ENCODE results near the gene BEND6. TPM values are rescaled to one million over a fixed set of nuclear protein-coding genes. Genes with fewer than 3 reads are reported as not detected.

The BEND6 gene
- total RNA-seq, 1 experiment from 2014 or later = 0.58 TPM

DNA sequence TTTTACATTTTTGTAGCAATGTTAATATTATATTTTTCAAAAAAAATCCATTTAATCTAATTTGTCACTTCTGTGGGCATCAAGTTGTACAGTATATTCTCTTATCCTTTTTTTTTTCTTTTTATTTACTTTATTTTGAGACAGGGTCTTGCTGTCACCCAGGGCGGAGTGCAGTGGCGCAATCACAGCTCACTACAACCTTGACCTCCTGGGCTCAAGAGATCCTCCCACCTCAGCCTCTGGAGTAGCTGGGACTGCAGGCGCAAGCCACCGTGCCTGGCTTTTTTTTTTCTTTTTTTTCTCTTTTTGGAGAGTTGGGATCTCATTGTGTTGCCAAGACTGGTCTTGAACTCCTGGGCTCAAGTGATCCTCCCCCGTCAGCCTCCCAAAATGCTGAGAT lies 14.4 kb upstream of the BEND6 start:
- Histone ChIP-seq H3K27me3 (ENCODE audit: low read length) (no peaks in the 10 kb centered on the region), H4K20me1 (ENCODE audit: low read length) (no peaks in the 10 kb centered on the region), H3K79me2 (ENCODE audit: low read length) (0 out of 2 replicates have a peak, but pooled peaks cover 3% of the 10 kb centered on the region), H3F3A (ENCODE audit: low read length, unreplicated experiment) (peaks cover 5% of the 10 kb centered on the region), H2AFZ (ENCODE audit: low read length) (no peak overlapping the region), H3K36me3 (ENCODE audit: low read depth, low read length) (no peaks in the 10 kb centered on the region), H3K4me1 (ENCODE audit: insufficient read depth, low read length) (peaks cover 19% of the 10 kb centered on the region), H3K4me3 (ENCODE audit: low read length) (no peak overlapping the region), H3K9me2 (replicated peaks; ENCODE audit: low read length) (no peaks in the 10 kb centered on the region), H3K9me3 (ENCODE audit: low read length) (peaks cover 9% of the 10 kb centered on the region), H3K4me2 (ENCODE audit: low read length) (no peak overlapping the region), H3K9ac (ENCODE audit: low read length) (no peak overlapping the region), H3K27ac (ENCODE audit: low read length) (no peak overlapping the region)
- BruUV-seq (replicated peaks) = no TSS peak
- ChIA-PET CTCF (no interaction called here), POLR2A (ENCODE audit: unreplicated experiment) (no interaction called here)
- DNase-seq = no peak
- TF ChIP-seq, protein P1, sequence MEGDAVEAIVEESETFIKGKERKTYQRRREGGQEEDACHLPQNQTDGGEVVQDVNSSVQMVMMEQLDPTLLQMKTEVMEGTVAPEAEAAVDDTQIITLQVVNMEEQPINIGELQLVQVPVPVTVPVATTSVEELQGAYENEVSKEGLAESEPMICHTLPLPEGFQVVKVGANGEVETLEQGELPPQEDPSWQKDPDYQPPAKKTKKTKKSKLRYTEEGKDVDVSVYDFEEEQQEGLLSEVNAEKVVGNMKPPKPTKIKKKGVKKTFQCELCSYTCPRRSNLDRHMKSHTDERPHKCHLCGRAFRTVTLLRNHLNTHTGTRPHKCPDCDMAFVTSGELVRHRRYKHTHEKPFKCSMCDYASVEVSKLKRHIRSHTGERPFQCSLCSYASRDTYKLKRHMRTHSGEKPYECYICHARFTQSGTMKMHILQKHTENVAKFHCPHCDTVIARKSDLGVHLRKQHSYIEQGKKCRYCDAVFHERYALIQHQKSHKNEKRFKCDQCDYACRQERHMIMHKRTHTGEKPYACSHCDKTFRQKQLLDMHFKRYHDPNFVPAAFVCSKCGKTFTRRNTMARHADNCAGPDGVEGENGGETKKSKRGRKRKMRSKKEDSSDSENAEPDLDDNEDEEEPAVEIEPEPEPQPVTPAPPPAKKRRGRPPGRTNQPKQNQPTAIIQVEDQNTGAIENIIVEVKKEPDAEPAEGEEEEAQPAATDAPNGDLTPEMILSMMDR (conservative IDR thresholded peaks at IDR 0.05; ENCODE audit: low read depth, low read length) = no peak
- TF ChIP-seq EZH2 (IDR thresholded peaks at IDR 0.05; ENCODE audit: low read length, unreplicated experiment) (no peak), EZH2phosphoT487 (IDR thresholded peaks at IDR 0.05; ENCODE audit: borderline replicate concordance, low read length) (no peak)
- no peak for ATAC-seq
- intact Hi-C loops (cut with micrococcal nuclease) = no loop called here

DNA sequence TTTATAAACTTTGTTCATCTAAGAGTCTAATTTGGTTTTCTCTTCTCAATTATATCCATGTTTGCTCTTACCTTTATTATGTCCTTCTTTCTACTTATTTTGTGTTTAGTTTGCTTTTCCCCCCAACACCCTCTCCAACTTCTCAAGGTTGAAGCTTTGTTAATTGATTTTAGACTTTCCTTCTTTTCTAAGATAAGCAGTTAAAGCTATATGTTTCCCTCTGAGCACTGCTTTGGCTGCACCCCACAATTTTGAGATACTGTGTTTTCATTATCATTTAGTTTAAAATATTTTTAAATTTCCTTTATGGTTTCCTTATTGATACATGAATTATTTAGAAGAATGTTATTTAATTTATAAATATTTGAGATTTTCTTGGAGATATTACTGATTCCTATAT lies 13.9 kb upstream of the BEND6 start:
- no TSS peak for BruUV-seq (replicated peaks)
- H3K27ac ChIP-seq (ENCODE audit: low read length) = no peak overlapping the region
- POLR2A ChIA-PET (ENCODE audit: unreplicated experiment) = no interaction called here

DNA sequence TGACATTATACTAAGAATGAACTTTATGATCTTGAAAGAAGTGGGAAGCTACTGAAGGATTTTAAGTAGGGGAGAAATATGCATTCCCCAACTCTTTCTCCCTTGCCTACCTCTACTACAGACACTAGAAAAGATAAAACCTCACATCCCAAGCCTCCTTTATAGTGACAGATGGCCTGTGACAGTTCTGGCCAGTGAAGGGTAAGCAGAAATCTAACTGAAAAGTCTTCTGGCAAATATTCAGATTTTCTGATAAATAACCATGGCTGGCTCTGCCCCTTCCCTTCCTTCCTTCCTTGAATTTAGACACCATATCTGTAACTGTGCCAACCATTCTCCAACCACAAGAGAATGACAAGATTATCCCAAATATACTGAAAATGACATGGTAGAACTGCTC lies 10.2 kb upstream of the BEND6 start:
- H3K36me3 ChIP-seq (ENCODE audit: low read depth, low read length) = no peaks in the 10 kb centered on the region
- H3K9me2 ChIP-seq (replicated peaks; ENCODE audit: low read length) = no peaks in the 10 kb centered on the region
- no TSS peak for BruUV-seq (replicated peaks)
- no peak for DNase-seq
- TF ChIP-seq, protein P1 (conservative IDR thresholded peaks at IDR 0.05; ENCODE audit: low read depth, low read length) = no peak
- TF ChIP-seq EZH2 (IDR thresholded peaks at IDR 0.05; ENCODE audit: low read length, unreplicated experiment) (no peak), EZH2phosphoT487 (IDR thresholded peaks at IDR 0.05; ENCODE audit: borderline replicate concordance, low read length) (no peak)
- intact Hi-C loops (cut with micrococcal nuclease) = no loop called here
- H2AFZ ChIP-seq (ENCODE audit: low read length) = no peak overlapping the region
- H3K9ac ChIP-seq (ENCODE audit: low read length) = no peak overlapping the region
- no peak for ATAC-seq
- H3K4me3 ChIP-seq (ENCODE audit: low read length) = no peak overlapping the region
- no peaks in the 10 kb centered on the region for H3K79me2 ChIP-seq (ENCODE audit: low read length)
- no peaks in the 10 kb centered on the region for H3F3A ChIP-seq (ENCODE audit: low read length, unreplicated experiment)
- H3K9me3 ChIP-seq (ENCODE audit: low read length) = peaks cover 9% of the 10 kb centered on the region
- no peaks in the 10 kb centered on the region for H3K4me1 ChIP-seq (ENCODE audit: insufficient read depth, low read length)
- H3K27me3 ChIP-seq (ENCODE audit: low read length) = no peaks in the 10 kb centered on the region
- POLR2A ChIA-PET (ENCODE audit: unreplicated experiment) = no interaction called here
- H4K20me1 ChIP-seq (ENCODE audit: low read length) = no peaks in the 10 kb centered on the region
- H3K27ac ChIP-seq (ENCODE audit: low read length) = no peak overlapping the region
- CTCF ChIA-PET = no interaction called here
- H3K4me2 ChIP-seq (ENCODE audit: low read length) = no peak overlapping the region

More for the DNA sequence above, 13.9 kb upstream of the BEND6 start:
- H3K9me2 ChIP-seq (replicated peaks; ENCODE audit: low read length) = no peaks in the 10 kb centered on the region
- intact Hi-C loops (cut with micrococcal nuclease) = no loop called here
- TF ChIP-seq EZH2 (IDR thresholded peaks at IDR 0.05; ENCODE audit: low read length, unreplicated experiment) (no peak), EZH2phosphoT487 (IDR thresholded peaks at IDR 0.05; ENCODE audit: borderline replicate concordance, low read length) (no peak)
- TF ChIP-seq, protein P1 (conservative IDR thresholded peaks at IDR 0.05; ENCODE audit: low read depth, low read length) = no peak
- H3K27me3 ChIP-seq (ENCODE audit: low read length) = no peaks in the 10 kb centered on the region
- CTCF ChIA-PET = no interaction called here
- H3K4me3 ChIP-seq (ENCODE audit: low read length) = no peak overlapping the region
- no peak overlapping the region for H3K9ac ChIP-seq (ENCODE audit: low read length)
- H2AFZ ChIP-seq (ENCODE audit: low read length) = no peak overlapping the region
- no peaks in the 10 kb centered on the region for H3K36me3 ChIP-seq (ENCODE audit: low read depth, low read length)
- no peak overlapping the region for H3K4me2 ChIP-seq (ENCODE audit: low read length)
- ATAC-seq (no peak), DNase-seq (no peak)
- H3K79me2 ChIP-seq (ENCODE audit: low read length) = 0 out of 2 replicates have a peak, but pooled peaks cover 3% of the 10 kb centered on the region
- no peaks in the 10 kb centered on the region for H4K20me1 ChIP-seq (ENCODE audit: low read length)
- H3F3A ChIP-seq (ENCODE audit: low read length, unreplicated experiment) = peaks cover 5% of the 10 kb centered on the region
- H3K9me3 ChIP-seq (ENCODE audit: low read length) = peaks cover 9% of the 10 kb centered on the region
- H3K4me1 ChIP-seq (ENCODE audit: insufficient read depth, low read length) = peaks cover 19% of the 10 kb centered on the region
